Endodermal cell (in vitro differentiated cells): ENCODE results near the gene AFF2. TPM values are rescaled to one million over a fixed set of nuclear protein-coding genes. Genes with fewer than 3 reads are reported as not detected.

ENCODE experiments used
- DNase-seq: peaks from one replicate; pipeline ENCODE4 v3.0.0-alpha.2; 2017
- H3K27ac ChIP-seq: 2 replicates; pipeline ENCODE4 v1.5.1; 2013; ENCODE audit warnings: mild to moderate bottlenecking, low read depth, low read length, moderate library complexity
- H3K27me3 ChIP-seq: 2 replicates; pipeline ENCODE4 v1.6.1; 2013; ENCODE audit warnings: mild to moderate bottlenecking, low read length, moderate library complexity; ENCODE audit not compliant: insufficient read depth, control insufficient read depth, poor library complexity, severe bottlenecking
- H3K36me3 ChIP-seq: 2 replicates; pipeline ENCODE4 v1.7.0; 2013; ENCODE audit warnings: mild to moderate bottlenecking, low read length, moderate library complexity; ENCODE audit not compliant: control insufficient read depth, insufficient read depth
- H3K4me1 ChIP-seq: one replicate; pipeline ENCODE4 v1.7.0; 2013; ENCODE audit warnings: low read length; ENCODE audit not compliant: control insufficient read depth, insufficient read depth
- H3K4me3 ChIP-seq: 2 replicates; pipeline ENCODE4 v1.5.1; 2013; ENCODE audit warnings: mild to moderate bottlenecking, low read length, moderate library complexity
- H3K9ac ChIP-seq: 2 replicates; pipeline ENCODE4 v1.6.1; 2013; ENCODE audit warnings: mild to moderate bottlenecking, low read length, moderate library complexity; ENCODE audit not compliant: poor library complexity, severe bottlenecking; ENCODE audit errors: extremely low read depth
- H3K9me3 ChIP-seq: 2 replicates; pipeline ENCODE4 v1.6.1; 2013; ENCODE audit warnings: mild to moderate bottlenecking, low read length, moderate library complexity; ENCODE audit not compliant: control insufficient read depth
- H3K27ac Mint-ChIP-seq: 2 replicates; pipeline ENCODE4 v1.8.0; 2020; ENCODE audit warnings: mixed read lengths
- H3K27me3 Mint-ChIP-seq: 2 replicates; pipeline ENCODE4 v1.8.0; 2021; ENCODE audit warnings: mild to moderate bottlenecking, mixed read lengths; ENCODE audit not compliant: insufficient read depth
- H3K36me3 Mint-ChIP-seq: 2 replicates; pipeline ENCODE4 v1.8.0; 2020; ENCODE audit warnings: low read depth, mixed read lengths
- H3K4me1 Mint-ChIP-seq: 2 replicates; pipeline ENCODE4 v1.8.0; 2020; ENCODE audit warnings: mixed read lengths
- H3K4me3 Mint-ChIP-seq: 2 replicates; pipeline ENCODE4 v1.8.0; 2020; ENCODE audit warnings: mild to moderate bottlenecking, moderate library complexity, mixed read lengths
- H3K9me3 Mint-ChIP-seq: 2 replicates; pipeline ENCODE4 v1.8.0; 2020; ENCODE audit warnings: mild to moderate bottlenecking, mixed read lengths
- CTCF ChIP-seq: fragments of 200-600 bp; sonication (generic); conservative IDR thresholded peaks from 2 replicates; pipeline ENCODE4 v1.5.0; 2021; ENCODE audit warnings: antibody characterized with exemption, mild to moderate bottlenecking
- WGBS, 2 experiments: methylation state at CpG; one replicate each; pipeline versions ENCODE4 v1.1.5 to v1.1.7; 2013; ENCODE audit warnings: missing lambda C conversion rate in 2 of 2, mixed read lengths in 1 of 2; ENCODE audit not compliant: insufficient coverage in 1 of 2, insufficient read length in 1 of 2; 5-methylcytosine and 5-hydroxymethylcytosine counted together
- total RNA-seq, 2 donors: library from RNA; stranded (reverse); fragmentation: NEBNext Ultra II Directional in 1 of 2; extraction: Animal tissue kit (Norgen Biotek cat#: 25700) in 1 of 2; gene quantifications; 2 replicates in 1 of 2; 3 replicates in 1 of 2; pipeline ENCODE4 v1.2.1, GENCODE V29; 2021

The AFF2 gene
- total RNA-seq, 2 donors from 2014 or later, result 3.7 to 5.6 TPM

GRCh38 chrX:148856505-148856904 lies 356.1 kb downstream of the AFF2 start:
- H3K27ac ChIP-seq, result no peak overlapping the region
- no peaks in the 10 kb centered on the region for H3K36me3 ChIP-seq
- H3K4me1 ChIP-seq, result no peaks in the 10 kb centered on the region
- no peak for DNase-seq
- Mint-ChIP-seq H3K9me3 (peaks cover 20% of the 10 kb centered on the region), H3K4me3 (no peak overlapping the region), H3K27me3 (peaks cover 52% of the 10 kb centered on the region), H3K4me1 (no peaks in the 10 kb centered on the region), H3K36me3 (no peaks in the 10 kb centered on the region), H3K27ac (no peak overlapping the region)
- no peak overlapping the region for H3K4me3 ChIP-seq
- 67 to 86% methylated on average over 1 of the region's 1 CpG for WGBS, 2 experiments
- H3K9me3 ChIP-seq, result no peaks in the 10 kb centered on the region
- peaks cover 31% of the 10 kb centered on the region for H3K27me3 ChIP-seq
- no peak overlapping the region for H3K9ac ChIP-seq
- no peak for TF ChIP-seq CTCF

DNA sequence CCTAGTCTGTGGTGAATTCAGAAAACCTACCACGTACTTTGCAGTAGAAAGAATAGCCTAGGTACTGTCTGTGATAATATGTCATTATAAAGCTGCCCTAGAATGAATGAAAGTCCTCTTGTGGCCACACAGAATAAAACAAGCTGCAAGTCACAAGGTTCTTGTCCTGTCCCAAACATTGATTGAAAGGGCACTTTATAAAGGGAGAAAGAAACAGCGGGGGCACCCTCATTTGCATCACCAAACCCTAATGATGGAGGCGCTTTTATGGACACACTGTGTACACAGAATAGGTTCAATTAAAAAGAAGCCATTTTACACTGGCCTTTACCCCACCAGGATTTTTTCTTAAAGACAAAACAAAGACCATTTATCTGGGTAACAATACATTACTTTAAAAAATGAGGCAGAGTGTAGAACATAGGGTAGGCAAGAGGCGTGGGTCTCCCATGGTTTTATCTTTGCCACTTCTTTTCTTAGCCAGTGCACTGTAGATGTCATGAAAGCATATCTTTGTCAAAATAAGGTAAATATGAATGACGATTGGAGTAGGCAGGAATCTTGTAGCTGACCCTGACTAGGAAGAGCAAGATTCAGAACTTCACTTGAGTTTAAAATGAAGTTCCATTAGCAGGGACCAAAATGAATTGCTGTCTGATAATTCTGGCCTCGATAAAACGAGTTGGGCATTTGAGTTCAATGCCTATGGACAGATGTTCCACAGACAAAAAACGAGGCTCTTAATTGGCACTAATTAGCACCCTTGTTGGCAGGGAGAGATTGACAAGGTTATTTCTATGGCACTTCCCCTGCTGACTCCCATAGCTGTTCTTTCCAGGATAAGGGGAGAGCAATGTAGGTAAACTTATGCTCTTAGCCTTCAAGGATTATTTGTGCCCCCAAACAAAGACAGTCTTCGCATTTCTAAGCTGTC lies 365.1 kb downstream of the AFF2 start:
- H3K27me3 ChIP-seq, result peaks cover 29% of the 10 kb centered on the region
- H3K4me1 Mint-ChIP-seq, result peaks cover 3% of the 10 kb centered on the region
- no peak overlapping the region for H3K27ac ChIP-seq
- H3K4me1 ChIP-seq, result no peaks in the 10 kb centered on the region
- 64% methylated on average over 4 to 9 of the region's 9 CpGs for WGBS, 2 experiments
- no peak overlapping the region for H3K27ac Mint-ChIP-seq
- no peak for DNase-seq
- no peak overlapping the region for H3K4me3 ChIP-seq
- H3K36me3 Mint-ChIP-seq, result no peaks in the 10 kb centered on the region
- no peaks in the 10 kb centered on the region for H3K36me3 ChIP-seq
- H3K9me3 ChIP-seq, result no peaks in the 10 kb centered on the region
- TF ChIP-seq CTCF, result peak; percentile 36
- H3K27me3 Mint-ChIP-seq, result peaks cover 19% of the 10 kb centered on the region
- H3K4me3 Mint-ChIP-seq, result no peak overlapping the region
- no peak overlapping the region for H3K9ac ChIP-seq
- peaks cover 21% of the 10 kb centered on the region for H3K9me3 Mint-ChIP-seq

- Mint-ChIP-seq H3K4me3 (no peak overlapping the region), H3K36me3 (no peaks in the 10 kb centered on the region), H3K27ac (no peak overlapping the region), H3K27me3 (peaks cover 24% of the 10 kb centered on the region), H3K9me3 (peaks cover 26% of the 10 kb centered on the region), H3K4me1 (peaks cover 7% of the 10 kb centered on the region)
- Histone ChIP-seq H3K27ac (no peak overlapping the region), H3K4me1 (no peaks in the 10 kb centered on the region), H3K4me3 (no peak overlapping the region), H3K27me3 (peaks cover 29% of the 10 kb centered on the region), H3K9ac (no peak overlapping the region), H3K36me3 (no peaks in the 10 kb centered on the region), H3K9me3 (no peaks in the 10 kb centered on the region)
- no peak for DNase-seq
- TF ChIP-seq CTCF, result no peak
- 91 to 100% methylated on average over 2 of the region's 2 CpGs for whole genome bisulfite sequencing, 2 experiments
Observed at GRCh38 chrX:148867596-148867995, 367.2 kb downstream of the AFF2 start.
